Effector CD4-positive, alpha-beta T cell (primary cell): ENCODE results near the gene TMEM38B.
"Not testable (repeated sequence)": the region's sequence is repeated elsewhere in the genome, so short reads cannot be mapped to it uniquely, and the experiment has no call there.

Source experiments
- DNase-seq: peaks from one replicate; pipeline ENCODE4 v3.0.0-alpha.2; 2020

TMEM38B gene

GRCh38 chr9:105681724-105682123 is 12.6 kb upstream of the TMEM38B start:
- DNase-seq, result no peak

DNA sequence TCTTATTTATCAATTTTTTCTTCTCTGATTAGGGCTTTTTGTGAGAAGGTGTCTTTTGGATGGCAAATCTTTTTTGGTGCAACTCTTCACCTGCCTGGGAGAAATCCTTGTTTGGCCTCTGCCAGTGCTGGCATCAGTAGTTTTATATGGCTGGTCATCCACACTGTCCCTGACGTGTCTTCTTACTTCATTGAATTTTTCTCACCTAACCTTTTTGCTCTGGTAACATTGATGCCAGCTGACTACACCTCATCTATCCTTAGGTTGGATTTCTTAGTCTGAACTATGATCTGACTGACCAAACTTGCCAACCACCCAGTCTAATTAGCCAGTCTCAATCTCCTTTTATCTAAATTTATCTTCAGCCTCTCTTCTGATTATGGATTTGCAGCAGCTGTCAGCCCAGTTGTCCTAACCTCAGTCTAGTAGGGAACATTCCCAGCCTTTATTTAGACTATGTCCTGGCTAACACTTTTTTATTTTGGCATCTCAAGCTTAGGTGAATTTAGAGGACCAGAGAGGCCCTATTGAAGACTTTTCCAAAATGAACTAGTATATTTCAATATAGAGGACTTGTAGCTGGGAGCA is 10.6 kb upstream of the TMEM38B start:
- no peak for DNase-seq

GRCh38 chr9:105686936-105687335 is 7.4 kb upstream of the TMEM38B start:
- no peak for DNase-seq

- no peak for DNase-seq
Measured at GRCh38 chr9:105690742-105691141, 3.6 kb upstream of the TMEM38B start.

DNA sequence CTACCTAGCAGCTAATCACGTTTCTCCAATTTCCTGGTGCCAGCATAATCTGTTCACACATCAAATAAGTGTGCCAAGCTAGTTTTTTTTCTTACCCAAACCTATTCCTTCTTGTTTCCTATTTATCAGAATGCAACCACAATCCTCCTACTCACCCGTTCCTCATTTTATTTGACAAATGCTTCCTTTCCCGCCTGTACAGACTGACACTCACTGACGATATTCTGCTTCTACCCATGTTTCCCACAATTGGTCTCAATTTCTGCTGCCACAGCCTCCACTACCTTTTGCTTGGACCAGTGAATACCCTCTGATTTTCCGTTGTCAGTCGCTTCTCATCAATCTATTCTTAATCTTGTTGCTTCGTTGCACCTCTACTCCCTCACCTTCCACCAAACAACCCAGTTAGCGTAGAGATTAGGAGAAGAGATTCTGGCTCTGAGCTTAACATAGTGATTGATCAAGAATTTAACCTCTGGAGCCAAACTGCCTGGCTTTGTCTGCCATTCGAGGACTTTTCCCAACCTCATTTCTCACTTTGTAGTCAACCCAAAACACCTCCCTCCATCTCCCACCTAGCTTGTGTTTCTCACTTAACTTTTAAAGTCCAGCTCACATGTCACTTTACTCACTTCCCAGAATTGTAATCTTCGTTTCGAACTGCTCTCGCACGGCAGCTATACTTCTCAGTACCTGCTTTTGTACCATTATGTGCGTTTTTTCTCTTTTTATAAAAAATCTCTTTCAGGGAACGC is 729 bp upstream of the TMEM38B start:
- no peak for DNase-seq

GRCh38 chr9:105694848-105695581 is 674 bp downstream of the TMEM38B start:
- peak; percentile 24 for DNase-seq

DNA sequence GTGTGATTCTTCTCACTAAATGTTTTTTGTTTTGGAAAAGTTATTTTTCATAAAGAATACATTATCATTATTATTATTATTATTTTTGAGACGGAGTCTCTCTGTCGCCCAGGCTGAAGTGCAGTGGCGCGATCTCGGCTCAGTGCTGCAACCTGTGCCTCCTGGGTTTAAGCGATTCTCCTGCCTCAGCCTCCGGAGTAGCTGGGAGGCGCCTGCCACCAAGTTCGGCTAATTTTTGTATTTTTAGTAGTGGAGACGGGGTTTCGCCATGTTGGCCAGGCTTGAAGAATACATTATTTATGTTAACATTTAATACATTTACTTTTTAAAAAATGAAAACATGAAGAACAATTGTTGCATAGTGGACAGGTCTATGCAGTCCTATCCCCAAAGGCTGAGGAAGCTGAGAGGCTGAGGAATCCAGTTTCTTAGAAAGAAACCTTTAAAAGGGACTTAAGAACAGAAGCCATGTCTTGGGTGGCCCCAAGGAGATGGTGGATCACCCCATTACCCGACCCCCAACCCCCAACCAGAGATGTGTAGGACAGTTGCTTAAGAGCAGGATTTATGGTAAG is 2.0 kb downstream of the TMEM38B start:
- no peak for DNase-seq

GRCh38 chr9:105697871-105698270 is 3.5 kb downstream of the TMEM38B start:
- no peak for DNase-seq

DNA sequence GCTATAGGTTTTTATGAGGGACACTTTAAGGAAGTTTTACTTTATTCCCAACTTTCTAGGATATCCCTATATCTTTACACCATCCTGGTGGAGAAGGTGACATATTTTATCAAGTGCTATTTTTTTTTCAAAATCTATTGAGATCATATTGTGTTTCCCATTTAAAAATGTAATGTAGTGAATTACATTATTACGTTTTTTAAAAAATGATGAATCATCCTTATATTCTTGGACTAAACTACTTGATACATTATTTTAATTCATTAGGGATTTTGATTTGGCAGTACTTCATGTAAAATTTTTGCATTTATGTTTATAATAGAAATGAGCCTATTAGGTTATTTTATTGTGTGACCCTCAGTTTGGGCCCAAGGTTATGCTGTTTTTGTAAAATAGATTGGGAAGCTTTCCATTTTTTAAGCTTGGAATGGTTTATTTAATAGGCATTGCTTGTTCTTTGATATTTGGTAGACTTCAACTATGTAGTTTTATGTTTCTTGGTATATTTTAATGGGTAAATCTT is 4.1 kb downstream of the TMEM38B start:
- DNase-seq, result no peak

- no peak for DNase-seq
Measured at GRCh38 chr9:105700668-105701067, 6.3 kb downstream of the TMEM38B start.

- DNase-seq, result no peak
Measured at GRCh38 chr9:105701145-105701544, 6.8 kb downstream of the TMEM38B start.

DNA sequence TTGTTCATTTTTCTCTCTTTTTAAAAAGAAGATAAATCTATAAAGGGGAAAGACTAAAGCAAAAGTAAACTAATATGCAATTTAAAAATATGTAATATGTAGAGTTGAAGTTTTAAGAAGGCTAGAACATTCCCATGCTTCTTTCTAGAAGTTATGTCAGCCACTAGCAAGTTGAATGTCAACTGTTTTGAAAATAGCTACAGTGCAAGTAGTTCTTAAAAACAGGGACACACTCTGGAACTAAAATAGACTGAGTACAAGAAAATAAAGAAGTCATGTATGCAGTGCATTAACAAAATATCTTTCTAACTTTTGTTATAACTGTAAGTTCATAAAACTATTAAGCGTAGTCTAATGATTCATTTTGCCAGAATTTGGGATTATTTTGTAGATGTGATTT is 7.9 kb downstream of the TMEM38B start:
- no peak for DNase-seq

GRCh38 chr9:105703638-105704037 is 9.3 kb downstream of the TMEM38B start:
- DNase-seq, result not testable (repeated sequence)

DNA sequence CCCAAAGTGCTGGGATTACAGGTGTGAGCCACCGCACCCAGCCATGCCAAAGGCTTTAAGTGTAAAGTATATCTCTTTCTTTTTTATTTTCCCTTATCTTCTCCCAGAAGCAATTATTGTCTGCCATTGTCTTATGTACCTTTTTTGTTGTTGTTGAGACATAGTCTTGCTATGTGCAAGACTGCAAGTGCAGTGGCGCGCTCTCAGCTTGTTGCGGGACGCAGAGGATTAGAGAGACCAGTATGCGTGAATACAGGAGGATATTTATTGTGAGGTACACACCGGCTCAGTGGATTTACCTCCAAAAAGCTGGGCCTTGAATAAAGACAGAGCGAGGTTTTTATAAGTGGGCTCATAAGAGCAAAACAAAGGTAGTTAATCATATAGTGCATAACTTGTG is 11.8 kb downstream of the TMEM38B start:
- no peak for DNase-seq

GRCh38 chr9:105708405-105708804 is 14.1 kb downstream of the TMEM38B start:
- no peak for DNase-seq

DNA sequence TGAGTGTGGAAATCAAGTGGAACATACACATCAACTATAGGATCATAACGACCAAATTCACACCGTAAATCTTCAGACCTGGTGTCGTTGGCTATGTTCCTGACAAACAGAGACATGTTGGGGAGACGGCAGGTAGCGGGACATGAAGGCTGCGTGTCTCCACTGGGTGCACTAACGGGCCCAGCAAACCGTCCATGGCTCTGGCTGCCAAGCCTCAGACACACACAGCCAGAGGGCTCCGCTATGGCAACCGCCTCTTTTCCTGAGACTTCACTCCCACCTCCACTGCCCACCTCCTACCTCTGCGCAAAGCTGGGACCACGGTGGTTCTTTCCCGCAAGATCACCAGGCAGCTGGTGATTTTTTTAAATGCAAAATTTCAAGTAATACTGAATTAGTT is 16.3 kb downstream of the TMEM38B start:
- no peak for DNase-seq

DNA sequence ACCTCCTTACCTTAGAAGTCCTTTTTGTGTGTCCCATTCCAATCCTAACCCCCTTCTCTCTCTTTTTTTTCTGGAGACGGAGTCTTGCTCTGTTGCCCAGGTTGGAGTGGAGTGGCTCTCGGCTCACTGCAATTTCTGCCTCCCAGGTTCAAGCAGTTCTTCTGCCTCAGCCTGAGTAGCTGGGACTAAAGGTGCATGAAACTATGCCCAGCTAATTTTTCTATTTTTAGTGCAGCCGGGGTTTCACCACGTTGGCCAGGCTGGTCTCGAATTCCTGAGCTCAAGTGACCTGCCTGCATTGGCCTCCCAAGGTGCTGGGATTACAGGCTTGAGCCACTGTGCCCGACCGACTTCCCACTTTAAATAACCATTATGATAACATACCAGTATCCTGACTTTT is 17.5 kb downstream of the TMEM38B start:
- DNase-seq, result no peak

- no peak for DNase-seq
Measured at GRCh38 chr9:105712297-105712696, 18.0 kb downstream of the TMEM38B start.

DNA sequence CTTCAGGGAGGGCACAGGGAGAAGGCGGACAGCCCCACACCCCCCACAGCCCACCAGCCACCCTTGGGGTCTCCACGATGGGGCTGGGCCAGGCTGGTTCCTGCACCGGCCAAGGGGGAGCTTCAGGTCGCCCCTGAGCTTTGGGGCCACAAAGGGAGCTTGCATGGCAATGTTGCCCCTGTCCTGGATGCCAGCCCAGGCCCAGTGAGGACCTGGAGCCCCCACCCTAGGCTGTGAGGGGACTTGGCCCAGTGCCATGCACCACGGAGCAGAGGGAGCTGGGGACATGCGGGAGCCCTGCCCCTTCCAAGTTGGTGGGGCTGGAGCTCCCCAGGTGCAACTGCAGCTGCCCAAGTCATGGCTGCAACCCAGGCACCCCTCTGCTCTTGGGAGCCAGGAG is 18.4 kb downstream of the TMEM38B start:
- no peak for DNase-seq

GRCh38 chr9:105713260-105714019 is 19.1 kb downstream of the TMEM38B start:
- no peak for DNase-seq

DNA sequence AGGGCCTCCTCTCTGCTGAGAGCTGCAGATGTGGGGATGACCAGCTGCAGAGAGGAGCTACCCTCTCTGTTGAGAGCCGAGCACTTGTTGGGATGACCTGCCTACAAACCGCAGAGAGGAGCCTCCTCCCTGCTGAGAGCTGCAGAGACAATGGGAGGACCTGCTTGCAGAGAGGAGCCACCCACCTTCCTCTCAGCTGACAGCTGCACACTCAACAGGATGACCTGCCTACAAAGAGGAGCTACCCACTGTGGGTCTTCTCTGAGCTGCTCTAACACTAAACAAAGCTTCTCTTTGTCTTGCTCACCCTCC is 19.6 kb downstream of the TMEM38B start:
- DNase-seq, result no peak

GRCh38 chr9:105716146-105716545 is 21.8 kb downstream of the TMEM38B start:
- no peak for DNase-seq

DNA sequence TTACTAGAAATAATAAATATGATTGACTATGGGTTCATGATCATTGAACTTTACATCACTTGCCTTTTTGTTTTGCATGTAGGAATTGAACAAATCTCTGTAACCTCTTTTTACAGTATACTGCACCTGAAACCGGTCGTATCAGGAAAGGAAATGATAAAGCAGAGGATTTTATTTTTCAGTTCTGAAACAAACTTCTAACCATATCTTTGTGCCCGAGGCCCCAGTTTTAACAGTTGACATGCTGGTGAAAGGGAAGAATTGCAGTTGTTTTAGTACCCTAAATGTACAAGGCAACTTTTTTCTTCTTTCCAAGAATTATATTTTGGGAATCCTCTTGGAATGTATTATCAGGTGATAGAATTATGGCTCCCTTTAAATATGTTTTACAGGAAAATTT is 27.8 kb downstream of the TMEM38B start:
- no peak for DNase-seq
